HG02973 (cell line): ENCODE data around the gene SNCA.

Experiments used
- ATAC-seq: cut with Tn5 transposase; IDR thresholded peaks from one replicate; pipeline ENCODE4 v1.9.1; 2021; ENCODE audit warnings: moderate library complexity; ENCODE audit not compliant: unreplicated experiment

SNCA gene

DNA sequence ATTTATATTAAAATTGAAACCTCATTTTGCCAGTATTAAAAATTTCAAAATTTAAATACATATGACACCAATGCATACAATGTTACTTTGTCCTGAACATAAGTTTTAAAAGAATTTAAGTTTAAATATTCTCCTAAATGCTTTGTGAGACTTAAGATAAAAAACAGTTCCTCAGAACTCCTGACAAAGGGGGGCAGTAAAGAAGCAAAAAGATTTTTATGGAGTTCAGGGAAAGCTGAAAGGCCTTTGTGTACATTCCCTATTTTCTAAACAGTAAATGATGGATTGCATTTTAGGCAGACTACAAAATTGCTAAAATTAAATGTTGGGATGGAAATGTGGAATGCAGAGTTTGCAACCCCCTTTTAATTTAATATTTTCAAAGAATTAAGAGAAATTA lies 81.7 kb downstream of the SNCA start:
- no peak for ATAC-seq

GRCh38 chr4:89754531-89754930 lies 82.4 kb downstream of the SNCA start:
- ATAC-seq = no peak

- no peak for ATAC-seq
These were observed 83.3 kb downstream of the SNCA start for GRCh38 chr4:89753601-89754066.

DNA sequence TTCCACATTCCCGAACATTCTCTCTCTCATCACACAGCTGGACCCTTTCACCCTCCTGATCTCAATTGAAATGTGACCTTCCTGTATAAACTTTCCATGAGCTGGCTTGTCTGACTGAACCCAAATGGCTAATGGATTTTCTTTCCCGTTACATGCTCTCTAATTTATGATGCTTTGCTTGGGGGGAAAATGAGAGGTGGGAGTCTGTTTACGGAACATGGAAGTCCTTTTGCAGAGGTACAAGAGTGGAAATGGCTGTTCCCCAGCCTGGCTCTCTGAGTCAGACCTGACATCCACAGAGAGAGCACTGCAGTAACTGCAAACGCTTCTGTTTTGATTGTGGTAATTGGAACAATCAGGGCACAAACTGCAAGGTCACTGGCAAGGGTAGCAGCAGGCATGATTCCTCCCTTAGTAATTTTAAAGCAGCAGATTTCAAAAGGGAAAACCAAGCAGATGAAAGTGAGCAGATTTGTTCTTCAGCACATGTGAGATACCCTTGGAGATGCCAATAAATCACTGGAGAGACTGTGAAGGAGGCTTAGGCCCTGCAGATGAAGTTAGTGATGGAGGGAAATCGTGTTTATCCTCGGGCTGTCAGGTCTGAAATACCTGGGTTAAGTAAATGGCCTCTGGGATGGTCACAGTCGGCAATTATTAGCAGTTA lies 83.9 kb downstream of the SNCA start:
- no peak for ATAC-seq

DNA sequence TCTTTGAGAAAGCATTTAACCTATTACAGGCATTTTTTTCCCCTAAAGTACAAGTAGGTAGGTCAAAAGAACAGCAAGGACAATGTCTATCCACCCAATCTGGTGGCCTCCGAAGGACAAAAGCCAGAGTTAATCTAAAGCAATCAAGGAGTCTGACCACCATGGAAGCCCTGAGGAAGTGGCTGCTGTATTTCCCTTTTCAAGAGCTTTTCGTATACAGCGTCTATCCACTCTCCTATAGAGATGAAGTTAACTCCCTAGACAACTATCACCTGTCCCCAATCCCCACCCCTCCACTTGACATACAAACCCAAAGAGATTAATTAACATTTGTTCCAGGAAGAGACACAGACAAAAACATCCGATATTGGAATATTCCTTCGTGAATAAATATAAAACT lies 85.5 kb downstream of the SNCA start:
- no peak for ATAC-seq

DNA sequence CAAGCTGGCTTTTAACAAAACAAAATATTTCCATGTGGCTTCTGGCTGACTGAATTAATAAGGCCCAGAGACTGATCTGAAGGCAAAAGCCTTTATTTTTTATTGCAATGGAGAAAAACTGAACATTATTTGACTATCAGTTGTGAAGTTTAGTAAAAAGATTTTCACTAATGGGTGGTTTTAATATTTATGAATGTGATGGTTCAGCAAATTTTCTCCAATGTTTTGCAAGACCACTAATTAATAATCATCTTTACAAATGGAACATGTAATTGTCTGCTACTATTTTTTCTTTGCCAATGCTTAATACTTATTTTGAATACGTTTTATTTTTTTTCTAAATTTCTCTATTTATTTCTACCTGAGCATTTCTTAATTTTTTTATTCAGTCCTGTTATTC lies 90.6 kb downstream of the SNCA start:
- ATAC-seq = no peak

DNA sequence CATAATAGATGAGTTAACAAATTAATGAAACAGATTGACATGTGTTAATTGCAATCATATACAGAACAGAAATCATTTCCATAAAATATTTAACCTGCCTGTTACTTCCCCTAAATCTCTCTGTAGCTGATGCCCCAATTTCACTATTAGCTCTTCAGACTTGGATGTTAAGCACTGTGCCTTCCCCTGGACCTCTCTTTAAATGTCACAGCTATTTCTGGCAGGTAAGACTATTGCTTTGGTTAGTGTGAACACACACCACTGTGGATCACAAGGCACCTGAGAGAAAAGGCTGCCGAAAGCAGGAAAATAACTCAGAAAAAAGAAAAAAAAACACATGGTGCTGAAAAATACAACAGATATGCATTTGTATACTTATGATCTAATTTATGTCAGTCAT lies 91.3 kb downstream of the SNCA start:
- ATAC-seq = no peak

DNA sequence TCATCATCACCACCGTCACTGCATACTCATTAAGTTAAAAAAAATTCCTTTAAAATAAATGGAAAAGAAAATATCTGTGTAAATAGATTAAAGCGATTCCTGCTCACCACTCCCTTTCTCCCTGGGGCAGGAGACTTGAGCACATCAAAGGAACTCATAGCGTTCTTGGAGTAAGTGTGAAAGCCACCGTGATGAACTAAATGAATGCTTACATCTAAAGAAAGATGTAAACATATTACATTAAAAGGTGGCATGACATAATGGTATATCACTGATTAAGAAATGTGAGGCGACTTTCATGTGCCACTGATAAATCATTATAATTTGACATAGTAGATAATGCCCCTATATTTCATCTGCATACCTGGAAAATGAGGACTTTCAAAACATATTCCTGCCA lies 92.0 kb downstream of the SNCA start:
- ATAC-seq = no peak

DNA sequence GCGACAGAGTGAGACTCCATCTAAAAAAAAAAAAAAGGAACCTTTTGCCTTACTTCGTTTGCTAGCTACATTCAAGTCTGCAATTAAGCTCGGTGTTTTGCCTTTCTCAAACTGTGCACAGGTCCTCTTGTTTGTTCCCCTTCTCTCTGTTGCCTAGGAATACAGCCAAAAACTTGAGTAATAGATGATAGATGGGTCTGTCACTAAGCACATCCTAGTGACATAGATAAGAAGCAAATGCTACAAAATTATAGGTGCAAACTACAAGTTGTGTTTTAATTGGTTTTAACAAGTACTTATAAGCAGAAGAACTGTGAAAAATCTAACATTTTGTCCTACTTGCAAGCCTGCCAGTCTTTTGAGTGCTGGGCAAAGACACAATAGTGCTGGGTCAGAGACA lies 95.2 kb downstream of the SNCA start:
- ATAC-seq = no peak

DNA sequence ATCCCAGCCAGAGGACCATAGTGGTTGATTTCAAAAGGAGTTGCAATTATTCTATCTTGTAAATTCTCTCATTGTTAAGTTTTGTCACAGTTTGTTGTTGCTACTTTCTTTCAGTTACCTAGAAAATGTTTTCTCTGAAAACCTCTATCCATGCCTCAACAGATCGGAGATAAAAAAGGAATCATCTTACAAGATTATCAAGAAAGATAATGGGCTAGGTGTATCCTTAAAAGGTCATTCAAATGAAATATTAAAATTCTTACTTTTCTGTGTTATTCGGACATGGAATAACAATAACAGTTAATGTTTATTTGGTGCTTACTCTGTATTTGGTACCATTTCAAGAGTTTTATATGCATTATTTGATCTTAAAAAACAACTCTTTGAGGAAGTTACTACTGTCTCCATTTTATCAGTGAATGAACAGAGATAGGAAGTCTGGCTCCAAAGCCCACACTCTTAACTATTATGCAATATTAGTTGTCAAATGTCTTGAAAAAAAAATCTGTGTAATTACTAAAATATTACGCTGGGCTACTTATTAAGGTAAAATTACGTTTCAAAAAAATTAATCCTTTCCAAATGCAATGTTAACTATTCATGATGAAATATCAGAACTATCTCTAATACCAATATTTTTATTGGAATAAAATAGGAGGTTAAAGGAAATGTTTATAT lies 97.5 kb downstream of the SNCA start:
- ATAC-seq = no peak

DNA sequence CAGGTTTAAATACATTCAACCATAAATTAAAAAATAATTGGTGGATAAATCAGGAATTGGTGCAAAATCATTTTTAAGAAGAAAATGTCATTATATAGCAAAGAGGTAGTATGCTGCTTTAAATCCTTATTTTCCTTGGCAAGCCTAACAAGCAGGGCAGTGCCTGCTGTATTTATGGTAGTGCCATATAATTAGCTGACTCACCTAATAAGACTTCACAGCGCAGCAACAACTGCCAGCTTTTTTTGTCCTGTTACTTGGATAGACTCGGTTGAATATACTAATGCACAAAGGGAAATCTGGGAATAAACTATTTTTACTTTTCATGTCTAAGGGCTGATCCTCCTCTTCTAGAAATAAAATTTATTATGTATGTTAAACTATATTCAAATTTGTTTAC lies 99.1 kb downstream of the SNCA start:
- no peak for ATAC-seq

DNA sequence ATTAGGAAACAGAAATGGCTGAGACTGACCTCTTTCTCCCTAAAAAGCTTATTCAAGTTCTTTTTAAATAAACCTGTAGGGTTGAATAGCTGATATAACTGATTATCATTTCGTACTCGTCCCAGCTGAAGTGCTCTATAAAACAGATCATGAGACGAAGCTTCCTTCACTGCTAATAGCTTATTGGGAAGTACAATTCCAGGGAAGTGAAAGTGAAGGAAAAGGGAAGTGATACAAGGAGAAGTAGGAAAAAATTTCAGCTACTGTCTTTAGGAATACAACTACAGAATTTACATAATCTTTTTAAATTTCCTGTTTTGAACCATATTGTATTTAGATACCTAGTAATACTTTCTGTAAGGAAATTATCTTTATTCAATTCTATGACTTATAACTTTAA lies 103.0 kb downstream of the SNCA start:
- ATAC-seq = no peak

- ATAC-seq = no peak
These were observed 109.7 kb downstream of the SNCA start for GRCh38 chr4:89727238-89727637.

- no peak for ATAC-seq
These were observed 111.7 kb downstream of the SNCA start for GRCh38 chr4:89725268-89725667.

DNA sequence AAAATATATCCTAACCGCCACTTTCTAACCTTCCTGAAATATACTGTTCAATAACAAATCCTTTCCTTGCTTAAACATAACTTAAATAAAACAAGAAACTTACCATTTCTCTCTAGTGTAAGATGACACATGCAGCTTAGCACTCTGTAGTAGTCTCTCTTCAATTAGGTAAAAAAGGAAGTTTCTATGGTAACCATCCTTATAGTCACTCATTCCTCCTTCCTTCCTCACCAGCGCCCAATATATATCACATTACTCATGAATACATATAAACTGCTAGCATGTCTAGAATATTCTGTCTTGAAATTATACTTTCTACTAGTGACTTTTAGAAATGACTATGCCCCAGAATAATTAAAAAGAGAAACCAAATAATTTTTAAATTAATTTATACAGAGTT lies 112.2 kb downstream of the SNCA start:
- ATAC-seq = no peak

GRCh38 chr4:89723096-89723495 lies 113.9 kb downstream of the SNCA start:
- ATAC-seq = no peak

DNA sequence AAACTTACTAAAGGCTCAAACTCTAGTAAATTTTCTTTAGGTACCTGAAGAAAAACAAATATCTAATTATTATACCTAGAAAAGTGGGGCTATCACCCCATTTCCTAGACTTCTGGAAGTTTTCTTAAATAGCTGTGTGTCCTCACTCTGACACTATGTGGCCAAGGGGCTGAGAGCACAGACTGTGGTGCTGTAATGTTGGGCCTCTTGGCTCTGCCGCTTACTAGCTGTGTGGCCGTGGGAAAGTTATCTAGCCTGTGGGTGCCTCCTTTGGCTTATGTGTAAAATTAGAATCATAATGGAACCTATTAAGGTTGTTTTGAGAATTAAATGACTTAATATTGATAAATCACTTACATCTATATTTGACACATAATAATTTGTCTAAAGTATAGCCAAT lies 114.4 kb downstream of the SNCA start:
- no peak for ATAC-seq

GRCh38 chr4:89720981-89721380 lies 116.0 kb downstream of the SNCA start:
- no peak for ATAC-seq

DNA sequence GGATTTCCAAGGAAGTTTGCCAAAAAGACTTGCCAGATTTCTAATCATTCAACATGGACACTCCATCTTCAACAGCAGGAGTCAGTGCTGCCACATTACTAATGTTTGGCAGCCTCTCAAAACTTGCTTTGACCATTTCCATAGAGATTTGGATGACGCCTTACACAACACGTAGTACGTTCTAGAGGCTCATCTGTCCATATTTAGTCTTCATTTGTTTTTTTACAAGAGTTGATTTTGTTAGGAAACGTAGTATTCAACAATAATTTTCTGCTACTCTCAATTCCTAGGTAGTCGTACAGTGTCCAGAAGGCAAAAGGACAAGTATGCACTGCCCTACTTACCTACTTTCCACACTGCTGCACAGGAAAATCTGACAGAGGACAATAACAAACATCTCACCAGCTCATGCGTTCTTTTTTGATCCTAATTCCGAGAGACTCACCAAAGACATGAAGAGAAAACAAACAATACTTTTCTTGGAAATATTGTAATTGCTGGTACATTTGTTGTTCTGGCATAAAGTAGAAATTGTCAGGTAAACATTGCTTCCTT lies 117.3 kb downstream of the SNCA start:
- ATAC-seq = no peak

DNA sequence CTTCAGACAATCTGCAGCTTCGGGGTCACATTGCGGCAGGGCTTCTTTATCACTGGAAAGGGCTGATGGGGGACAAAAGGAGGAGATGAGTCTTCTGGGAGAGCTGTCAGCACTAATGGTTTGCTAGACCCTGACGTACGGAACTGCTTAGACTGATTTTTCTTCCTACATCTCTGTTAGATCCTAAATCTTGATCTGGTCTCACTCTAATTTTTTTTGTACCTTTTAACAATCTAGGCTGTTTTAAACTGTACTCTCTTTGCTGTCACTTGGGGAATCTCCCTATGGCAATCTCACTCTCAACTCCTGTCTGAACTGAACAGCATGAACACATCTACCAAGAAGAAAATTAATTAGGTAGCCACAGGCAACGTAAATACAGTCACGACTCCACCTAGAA lies 120.1 kb downstream of the SNCA start:
- ATAC-seq = no peak

GRCh38 chr4:89715631-89716030 lies 121.3 kb downstream of the SNCA start:
- ATAC-seq = no peak

- ATAC-seq = no peak
These were observed 124.1 kb downstream of the SNCA start for GRCh38 chr4:89712827-89713226.

DNA sequence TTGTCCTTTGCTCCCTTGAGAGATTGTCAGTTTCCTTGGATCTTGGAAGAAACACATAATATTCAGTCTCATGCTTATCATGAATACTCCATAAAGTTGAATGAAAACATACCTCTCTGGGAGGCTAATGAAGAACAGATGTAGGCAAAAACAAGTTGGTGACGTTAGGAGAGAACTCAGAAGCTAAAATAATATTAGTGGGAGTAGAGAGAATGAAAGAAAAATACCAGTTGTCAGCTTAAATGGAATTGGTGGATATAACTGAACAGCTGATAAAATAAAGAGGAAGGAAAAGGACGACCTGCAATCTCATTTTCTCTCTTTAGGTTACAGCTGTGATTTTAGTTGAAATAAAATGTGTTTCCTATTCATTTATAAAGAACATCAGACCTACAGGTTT lies 124.8 kb downstream of the SNCA start:
- no peak for ATAC-seq
